Medulla oblongata (tissue), 1 donor: ENCODE measurements around the gene ZNF780A.
"Not testable (repeated sequence)": the region's sequence is repeated elsewhere in the genome, so short reads cannot be mapped to it uniquely, and the experiment has no call there.

Source experiments
- DNase-seq: peaks from one replicate; pipeline ENCODE4 v3.0.0-alpha.2; 2015; ENCODE audit errors: extremely low spot score

ZNF780A gene

DNA sequence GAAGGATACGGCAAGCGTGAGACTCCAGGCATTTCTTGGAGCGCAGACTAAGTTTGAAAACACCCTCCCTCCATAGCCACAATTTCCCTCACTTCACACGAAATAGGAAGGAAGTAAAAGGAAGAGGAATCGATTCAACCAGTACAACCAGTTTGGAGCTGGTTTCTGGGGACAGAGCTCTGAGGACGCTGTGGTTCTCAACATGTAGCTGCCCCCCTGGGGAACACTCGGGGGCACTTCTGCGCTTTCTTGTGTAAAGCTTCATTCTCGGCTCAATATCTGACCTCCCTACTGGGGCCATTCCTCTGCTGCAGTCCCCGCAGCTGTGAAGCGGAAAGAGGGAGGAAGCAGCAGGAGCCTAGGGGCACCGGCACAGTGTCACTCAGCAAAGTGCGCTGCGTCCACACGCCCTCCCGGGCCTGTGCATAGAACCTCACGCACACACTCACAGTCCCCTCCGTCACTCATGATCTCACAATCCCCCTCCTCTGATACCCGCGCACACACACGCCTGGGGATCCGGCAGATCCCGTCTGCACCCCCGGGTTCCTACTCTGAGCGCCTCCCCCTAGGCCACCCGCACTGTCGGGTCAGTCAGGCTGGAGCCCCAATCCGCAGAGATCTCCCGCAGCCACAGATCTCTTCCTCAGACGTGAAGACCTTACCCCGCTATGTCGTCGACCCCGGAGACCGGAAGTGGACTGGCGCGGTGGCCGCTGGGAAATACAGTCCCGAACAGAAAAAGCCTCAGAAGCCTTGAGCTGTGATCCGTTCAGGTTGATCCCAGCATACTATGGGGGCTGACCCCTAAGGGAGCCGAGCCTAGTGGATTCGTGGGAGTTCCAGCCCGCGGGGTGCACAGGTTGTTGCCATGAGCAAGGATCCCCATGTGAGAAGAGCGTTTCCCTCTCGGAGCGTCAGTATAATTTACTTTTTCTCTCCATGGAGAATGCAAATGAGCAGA lies at the start of gene ZNF780A:
Gene ZNF780A, minus strand, starts transcription at position 703 of the 964 bp plus-strand sequence. CDS start 6,190 bp downstream, outside the sequence.
- peak; percentile 85 for DNase-seq

DNA sequence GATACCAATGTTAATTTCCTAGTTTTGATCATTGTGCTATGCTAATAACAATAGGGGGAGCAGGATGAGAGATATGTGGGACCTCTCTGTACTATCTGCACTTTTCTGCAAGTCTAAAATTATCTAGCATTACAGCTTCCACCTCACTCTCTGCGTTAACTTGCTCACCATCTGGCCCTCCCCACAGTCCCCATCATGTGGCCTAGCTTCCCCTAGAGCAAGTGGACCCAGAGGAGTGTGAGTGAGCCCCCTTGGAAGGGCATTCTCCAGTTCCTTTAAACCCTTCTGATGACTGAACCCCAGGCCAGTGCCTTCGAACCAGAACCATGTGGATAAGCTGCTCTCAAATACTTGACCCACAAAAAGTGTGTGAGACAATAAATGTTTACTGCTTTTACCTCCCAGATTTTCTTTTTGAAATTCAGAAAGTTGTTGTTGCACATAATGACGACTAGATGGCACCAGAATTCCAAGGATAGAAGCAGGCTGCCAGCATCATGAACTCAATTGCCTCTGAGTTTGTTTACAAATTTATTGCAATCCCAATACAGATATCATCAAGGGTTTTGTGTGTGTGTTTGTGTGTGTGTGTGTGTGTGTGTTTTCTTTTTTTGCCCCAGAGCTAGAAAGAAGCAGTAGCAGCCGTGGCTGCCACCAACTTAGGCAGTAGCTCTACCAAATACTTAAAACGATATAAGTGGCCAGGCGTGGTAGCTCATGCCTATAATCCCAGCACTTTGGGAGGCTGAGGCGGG lies 49.0 kb upstream of the ZNF780A start:
- peak; percentile 71 for DNase-seq

DNA sequence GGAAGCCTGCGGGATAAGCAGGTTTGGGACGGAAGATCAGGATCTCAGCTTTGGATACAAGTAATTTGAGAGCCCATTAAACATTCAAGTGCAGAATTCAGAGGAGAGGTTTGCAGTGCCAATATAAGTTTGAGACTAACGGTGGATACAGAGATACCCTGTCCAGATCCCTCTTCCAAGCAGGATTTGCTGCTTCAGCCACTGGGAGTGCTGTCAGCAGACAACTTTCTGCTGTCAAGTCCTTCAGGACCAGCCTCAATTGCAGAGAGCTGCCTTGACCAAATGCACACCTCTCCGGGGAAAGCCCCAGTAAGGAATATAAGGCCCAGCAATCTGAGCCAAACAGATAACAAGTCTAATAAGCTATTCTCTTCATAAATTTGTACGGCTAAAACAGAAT lies 46.1 kb upstream of the ZNF780A start:
- no peak for DNase-seq

DNA sequence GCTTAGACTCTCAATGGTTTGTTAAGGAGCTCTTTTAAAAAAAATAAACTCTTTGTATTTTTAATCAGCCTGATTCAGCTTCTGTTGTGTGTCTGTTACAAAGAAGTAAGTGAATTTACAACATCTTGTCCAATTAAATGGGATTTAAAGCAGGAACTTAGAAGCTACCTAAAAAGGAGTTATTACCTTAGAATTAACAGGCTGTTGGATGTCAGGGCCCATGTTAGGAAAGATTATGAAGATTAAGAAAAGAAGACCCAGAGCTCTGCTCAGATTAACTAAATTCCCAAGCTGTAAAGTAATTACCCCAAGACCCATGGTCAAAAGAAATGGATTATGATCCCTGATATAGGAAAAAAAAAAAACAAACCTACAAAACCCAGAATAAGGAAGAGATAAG lies 44.1 kb upstream of the ZNF780A start:
- DNase-seq: no peak

DNA sequence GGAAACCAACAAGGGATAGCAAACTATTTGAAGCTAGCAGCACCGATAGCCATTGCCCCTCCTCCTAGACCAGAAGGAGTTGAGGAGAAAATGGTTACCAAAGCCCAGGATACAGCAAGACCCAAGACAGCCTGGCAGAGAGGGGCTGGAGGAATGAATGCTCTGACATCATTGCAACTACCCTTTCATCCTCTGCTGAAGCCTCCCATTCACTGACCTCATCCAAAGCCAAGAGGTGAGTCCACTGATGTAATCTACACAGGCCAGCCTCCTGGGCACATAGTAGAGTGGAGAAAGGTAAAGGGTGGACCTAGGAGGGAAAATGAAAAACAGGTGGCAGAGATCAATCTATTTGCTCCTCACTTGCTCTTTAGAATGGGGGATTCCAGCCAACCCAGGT lies 42.7 kb upstream of the ZNF780A start:
- no peak for DNase-seq

DNA sequence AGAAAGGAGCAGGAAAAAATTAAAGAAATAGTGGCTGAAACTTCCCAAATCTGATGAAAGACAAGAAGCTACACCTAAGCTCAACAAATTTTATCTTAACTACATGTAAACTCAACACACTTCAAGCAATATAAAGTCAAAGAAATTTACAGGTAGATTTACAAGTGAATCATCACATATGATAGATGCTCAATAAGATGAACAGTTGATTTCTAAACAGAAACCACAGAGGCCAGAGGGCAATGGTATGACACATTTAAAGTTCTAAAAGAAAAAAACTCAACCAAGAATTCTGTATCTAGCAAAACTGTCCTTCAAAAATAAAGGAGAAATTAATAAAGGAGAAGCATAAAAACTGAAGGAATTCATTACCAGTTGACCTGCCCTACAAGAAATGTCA lies 39.3 kb upstream of the ZNF780A start:
- DNase-seq: no peak

DNA sequence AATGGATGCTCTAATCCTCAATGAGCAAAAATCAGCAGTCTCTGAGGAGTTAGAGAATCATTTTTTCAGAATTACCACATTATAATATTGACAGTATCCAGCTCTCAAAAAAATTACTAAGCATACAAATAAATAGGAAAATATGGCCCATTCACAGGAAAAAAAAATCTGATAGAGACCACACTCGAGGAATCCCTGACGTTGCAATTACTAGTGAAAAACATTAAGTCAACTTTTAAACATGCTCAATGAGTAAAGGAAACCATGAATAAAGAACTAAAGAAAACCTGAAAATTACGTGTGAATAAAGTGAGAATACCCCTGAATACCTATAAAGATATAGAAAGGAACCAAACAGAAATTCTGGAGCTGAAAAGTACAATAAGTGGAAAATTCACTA lies 38.7 kb upstream of the ZNF780A start:
- DNase-seq: no peak

DNA sequence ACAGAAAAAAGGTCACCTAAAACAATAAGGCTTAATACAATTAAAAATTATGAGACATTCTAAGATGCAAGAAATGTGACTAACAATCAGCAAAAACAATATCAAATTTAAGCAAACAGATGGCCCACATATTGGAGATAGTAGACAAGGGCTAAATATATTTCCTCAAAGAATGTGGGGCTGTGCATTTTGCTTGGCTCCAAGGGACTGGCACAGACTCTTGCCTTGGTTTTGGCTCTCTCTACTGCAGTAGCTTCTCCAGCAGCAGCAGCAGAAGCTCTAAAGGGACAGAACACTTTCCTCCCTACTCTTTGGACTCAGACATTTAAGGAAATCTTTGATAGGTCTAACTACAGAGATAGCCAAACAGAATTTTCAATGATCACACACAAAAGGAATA lies 38.2 kb upstream of the ZNF780A start:
- no peak for DNase-seq

DNA sequence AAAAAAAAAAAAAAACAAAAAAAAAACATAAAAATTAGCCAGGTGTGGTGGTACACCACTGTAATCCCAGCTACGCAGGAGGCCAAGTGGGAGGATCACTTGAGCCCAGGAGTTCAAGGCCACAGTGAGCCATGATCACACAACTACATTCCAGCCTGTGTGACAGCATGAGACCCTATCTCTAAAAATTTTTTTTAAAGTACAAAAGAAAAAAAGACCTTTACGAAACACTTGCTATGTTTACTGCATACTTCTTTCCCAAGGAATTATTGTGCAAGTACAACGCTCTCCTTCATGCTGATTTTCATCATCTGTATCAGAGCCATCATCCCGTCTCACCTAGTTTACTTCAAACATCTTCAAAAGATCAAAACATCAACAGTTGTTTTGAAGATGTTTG lies 28.6 kb upstream of the ZNF780A start:
- no peak for DNase-seq

DNA sequence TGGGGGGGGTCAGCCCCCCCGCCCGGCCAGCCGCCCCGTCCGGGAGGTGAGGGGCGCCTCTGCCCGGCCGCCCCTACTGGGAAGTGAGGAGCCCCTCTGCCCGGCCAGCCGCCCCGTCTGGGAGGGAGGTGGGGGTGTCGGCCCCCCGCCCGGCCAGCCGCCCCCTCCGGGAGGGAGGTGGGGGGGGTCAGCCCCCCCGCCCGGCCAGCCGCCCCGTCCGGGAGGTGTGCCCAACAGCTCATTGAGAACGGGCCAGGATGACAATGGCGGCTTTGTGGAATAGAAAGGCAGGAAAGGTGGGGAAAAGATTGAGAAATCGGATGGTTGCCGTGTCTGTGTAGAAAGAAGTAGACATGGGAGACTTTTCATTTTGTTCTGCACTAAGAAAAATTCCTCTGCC lies 27.9 kb upstream of the ZNF780A start:
- not testable (repeated sequence) for DNase-seq

DNA sequence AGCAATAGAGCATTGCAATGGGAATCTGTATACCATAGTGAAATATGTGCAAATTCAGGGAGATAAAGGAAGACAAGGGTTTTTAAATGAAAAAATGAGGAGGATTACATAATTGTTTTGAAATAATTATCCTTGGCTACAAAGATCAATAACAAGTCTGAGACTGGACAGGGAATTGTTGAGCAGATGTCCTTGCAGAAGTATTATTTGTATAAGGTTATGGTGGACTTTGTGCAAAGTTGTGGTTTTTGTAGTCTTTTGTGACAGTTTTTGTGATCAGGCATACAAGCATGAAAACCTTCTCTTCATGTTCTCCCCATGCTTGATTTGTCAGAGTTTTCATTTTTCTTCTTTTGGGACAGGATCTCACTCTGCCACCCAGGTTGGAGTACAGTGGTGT lies 25.3 kb upstream of the ZNF780A start:
- no peak for DNase-seq

DNA sequence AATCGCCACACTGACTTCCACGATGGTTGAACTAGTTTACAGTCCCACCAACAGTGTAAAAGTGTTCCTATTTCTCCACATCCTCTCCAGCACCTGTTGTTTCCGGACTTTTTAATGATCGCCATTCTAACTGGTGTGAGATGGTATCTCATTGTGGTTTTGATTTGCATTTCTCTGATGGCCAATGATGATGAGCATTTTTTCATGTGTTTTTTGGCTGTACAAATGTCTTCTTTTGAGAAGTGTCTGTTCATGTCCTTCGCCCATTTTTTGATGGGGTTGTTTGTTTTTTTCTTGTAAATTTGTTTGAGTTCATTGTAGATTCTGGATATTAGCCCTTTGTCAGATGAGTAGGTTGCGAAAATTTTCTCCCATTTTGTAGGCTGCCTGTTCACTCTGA lies 23.4 kb upstream of the ZNF780A start:
- not testable (repeated sequence) for DNase-seq

DNA sequence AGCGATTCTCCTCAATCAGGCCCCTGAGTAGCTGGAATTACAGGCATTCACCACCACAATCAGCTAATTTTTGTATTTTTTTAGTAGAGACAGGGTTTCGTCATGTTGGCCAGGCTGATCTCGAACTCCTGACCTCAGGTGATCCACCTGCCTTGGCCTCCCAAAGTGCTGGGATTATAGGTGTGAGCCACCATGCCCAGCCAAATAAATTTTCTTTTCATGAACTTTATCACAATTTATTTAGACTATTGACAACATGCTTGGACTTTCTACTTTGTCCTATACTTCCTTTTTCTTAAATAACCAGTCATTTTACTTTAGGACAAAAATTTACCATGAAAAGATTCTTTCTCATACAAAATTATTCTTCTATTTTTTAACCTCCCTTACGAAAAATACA lies 21.5 kb upstream of the ZNF780A start:
- not testable (repeated sequence) for DNase-seq

DNA sequence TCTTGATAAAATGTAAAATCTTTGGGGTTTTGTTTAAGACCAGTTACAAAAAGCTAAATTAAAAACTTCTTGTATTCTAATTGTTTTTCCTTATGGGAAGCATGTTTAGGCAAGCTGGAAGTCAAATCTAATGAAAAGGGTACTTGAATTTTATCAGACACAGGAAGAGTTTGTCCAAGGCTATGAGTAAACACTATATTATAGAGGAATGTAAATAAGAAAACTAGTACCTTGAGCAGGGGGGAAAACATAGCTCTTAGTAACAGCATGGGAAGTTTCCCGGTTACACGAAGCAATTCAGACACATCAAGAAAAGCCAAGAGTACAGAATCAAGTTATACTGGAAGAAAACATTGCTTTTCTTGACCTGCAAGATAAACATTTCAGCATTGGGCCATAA lies 19.8 kb upstream of the ZNF780A start:
- no peak for DNase-seq

DNA sequence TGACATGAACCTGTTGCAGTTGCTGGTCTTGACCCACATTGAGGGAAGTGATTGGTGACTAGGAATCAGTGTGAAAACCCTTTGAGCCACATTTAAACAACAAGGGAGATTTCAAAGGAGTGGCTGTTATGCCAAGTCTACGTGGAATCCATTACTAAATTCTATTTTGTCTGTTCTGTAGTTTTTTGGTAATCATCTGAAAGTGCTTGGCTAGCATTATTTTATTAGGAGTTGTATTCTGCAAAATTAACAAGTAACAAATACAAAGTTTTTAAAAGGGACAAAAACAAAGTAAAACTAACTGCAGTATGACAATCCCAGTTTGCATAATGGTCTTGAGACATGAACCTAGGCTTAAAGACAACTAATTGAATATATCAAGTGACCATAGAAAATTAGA lies 14.0 kb upstream of the ZNF780A start:
- no peak for DNase-seq

DNA sequence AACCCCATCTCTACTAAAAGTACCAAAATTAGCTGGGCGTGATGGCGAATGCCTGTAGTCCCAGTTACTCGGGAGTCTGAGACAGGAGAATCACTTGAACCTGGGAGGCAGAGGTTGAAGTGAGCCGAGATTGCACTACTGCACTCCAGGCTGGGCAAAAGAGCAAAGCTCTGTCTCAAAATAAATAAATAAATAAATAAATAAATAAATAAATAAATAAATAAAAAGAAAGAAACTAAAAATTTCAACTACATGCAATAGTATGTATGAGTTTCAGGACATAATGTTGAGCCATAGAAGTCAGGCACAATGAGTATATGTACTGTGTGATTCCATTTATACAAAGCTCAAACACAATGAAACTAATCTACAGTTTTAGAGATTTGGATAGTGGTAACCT lies 12.9 kb upstream of the ZNF780A start:
- no peak for DNase-seq

DNA sequence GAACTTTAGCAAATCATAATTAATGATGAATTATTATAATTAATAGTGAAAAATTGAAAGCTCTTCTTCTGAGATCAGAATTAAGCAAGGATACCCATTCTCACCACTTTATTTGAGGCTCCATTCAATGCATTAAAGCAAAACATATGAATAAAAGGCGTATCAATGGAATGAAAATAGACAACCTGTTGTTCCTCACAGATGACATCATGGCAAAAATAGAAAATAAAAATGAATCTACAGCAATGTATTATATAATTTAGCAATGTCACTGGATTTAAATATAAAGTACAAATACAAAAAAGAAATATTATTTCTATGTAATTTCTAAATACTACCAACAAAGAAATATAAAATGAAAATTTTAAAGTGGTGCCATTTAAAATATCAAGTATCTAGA lies 11.1 kb upstream of the ZNF780A start:
- no peak for DNase-seq

DNA sequence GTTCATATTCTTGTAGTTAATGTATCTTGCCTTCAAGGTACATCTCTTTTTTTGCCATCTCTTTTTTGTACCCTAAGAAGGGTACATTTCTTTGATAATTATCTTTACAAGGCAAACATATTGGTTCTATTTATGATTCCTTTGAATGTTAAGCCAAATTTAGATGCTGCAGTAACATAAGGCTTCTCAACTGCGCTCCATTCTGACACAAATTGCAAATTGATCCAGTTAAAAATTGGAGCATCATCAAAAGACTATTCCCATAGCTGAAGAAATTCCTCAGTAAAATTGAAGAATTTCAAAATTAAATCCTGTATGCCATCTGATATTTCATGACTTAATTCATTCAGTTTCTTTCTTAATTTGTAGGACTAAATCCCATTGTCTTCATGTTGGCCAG lies 2.7 kb upstream of the ZNF780A start:
- DNase-seq: no peak

DNA sequence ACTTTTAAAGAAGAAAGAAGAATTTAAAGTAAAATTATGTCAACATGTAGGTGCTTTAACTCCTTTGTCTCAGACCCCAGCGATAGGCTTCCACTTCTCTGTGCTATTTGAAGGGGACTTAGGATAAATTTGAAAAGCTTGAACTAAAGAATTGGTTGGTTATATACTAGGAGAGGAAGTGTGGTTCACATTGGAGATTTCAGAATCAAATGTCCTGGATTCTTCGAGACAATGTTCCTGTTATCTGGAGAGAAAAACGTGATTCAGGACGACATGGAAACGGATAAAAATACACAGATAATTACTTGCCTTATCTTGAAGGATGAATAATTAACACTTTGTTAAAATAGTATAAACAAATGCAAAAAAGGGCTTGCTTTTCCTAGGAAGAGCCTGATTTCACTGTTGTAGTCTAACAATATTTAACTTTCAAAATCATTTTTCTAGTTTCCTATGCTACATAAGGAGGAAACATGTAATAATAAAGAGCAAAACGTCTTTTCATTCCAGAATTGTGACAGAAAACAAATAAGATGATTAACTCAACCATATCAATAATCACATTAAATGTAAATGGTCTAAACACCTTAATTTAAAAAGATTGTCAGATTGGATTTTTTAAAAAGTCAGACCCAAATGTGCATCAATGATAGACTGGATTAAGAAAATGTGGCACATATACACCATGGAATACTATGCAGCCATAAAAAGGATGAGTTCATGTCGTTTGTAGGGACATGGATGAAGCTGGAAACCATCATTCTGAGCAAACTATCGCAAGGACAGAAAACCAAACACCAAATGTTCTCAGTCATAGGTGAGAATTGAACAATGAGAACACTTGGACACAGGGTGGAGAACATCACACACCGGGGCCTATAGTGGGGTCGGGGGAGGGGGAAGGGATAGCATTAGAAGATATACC lies 724 bp upstream of the ZNF780A start:
- DNase-seq: no peak

DNA sequence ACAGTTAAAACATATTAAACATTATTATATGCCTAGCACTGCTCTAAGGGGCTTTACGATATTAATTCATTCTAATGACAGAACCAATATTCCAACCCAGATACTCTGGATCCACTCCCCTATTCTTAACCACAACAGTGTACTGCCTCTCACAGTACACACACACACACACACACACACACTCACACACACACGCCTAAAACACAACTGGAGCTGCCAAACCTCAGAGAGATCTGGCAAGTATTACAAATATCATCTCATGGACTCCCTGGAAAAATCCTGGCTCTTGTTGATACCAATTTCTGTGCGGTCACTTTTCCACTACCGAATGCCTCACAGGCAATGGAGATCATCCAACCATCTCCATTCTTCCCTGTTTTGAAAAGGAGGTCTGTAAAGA lies 1.3 kb downstream of the ZNF780A start:
- DNase-seq: peak; percentile 2

DNA sequence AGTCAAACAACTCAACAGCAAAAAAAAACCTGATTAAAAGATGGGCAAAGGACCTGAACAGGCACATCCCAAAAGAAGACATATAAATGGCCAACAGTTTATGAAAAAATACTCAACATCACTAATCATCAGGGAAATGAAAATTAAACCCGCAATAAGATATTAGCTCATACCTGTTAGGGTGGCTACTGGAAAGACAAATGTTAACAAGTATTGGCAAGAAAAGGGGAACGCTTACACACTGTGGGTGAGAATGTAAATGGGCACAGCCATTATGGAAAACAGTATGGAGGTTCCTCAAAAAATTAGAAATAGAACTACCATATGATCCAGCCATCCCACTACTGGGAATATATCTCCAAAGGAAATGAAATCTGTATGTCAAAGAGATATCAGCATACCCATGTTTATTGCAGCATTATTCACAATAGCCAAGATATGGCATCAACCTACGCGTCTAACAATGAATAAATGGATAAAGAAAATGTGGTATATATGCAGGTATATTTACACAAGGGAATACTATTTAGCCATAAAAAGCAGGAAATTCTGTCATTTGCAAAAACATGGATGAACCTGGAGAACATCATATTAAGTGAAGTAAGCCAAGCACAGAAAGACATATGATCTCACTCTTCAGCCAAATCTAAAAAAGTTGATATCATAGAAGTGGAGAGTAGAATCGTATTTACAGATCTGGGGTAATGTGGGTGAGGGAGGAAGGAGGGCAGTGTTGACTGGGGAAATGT lies 2.3 kb downstream of the ZNF780A start:
- DNase-seq: no peak
